ENCODE measurements around the gene SPPL3.

SPPL3 gene

DNA sequence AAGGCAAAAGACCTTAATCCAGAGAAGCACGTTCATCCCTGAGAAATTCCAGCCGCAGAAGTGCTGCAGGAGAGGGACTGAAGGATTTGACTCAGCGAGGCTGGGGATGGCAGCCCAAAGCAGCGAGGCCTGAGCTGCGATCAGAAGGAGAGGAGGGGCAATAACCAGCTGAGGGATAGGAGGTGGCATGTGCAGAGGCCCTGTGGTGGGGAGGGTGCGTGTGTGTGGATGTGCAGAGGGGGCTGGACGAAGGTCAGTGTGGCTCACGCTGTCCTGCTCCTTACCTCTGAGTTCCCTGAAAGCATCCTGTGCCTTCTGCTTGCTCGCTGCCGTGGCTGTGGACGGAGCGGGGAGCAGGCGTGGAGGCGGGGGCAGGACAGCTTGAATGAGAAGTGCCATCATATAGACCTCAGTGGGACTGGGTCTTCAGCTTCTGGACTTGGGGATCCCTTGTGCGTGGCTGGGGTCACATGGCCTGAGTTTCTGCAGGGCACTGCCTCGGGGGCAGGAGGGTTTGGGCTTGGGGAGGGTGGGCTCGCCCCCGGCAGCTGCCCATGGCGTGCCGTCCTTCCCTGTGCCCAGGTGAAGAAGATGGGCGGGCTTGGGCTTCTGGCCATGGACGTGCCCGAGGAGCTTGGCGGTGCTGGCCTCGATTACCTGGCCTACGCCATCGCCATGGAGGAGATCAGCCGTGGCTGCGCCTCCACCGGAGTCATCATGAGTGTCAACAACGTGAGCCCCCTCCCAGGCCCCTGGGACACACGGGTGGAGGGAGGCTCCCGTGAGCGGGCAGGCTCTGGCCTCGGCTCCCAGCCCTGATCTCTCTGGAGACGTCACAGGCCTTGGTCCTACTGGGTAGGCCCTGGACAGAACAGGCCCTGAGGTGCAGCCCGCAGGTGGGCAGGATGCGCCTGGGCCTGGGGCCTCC, 167.5 kb downstream of the SPPL3 start:
- no peak for DNase-seq (ENCODE audit: low read depth in 1 of 2, low spot score in 1 of 2)
- Histone ChIP-seq H3K27ac (replicated peaks) (no peak overlapping the region), H3K27me3 (ENCODE audit: insufficient read depth, poor library complexity, severe bottlenecking) (no peaks in the 10 kb centered on the region), H3K4me3 (replicated peaks; ENCODE audit: insufficient read depth, low read length) (no peak overlapping the region)
- TF ChIP-seq GABPA (IDR thresholded peaks at IDR 0.05; ENCODE audit: low read depth), result no peak
- TF ChIP-seq, protein P1, sequence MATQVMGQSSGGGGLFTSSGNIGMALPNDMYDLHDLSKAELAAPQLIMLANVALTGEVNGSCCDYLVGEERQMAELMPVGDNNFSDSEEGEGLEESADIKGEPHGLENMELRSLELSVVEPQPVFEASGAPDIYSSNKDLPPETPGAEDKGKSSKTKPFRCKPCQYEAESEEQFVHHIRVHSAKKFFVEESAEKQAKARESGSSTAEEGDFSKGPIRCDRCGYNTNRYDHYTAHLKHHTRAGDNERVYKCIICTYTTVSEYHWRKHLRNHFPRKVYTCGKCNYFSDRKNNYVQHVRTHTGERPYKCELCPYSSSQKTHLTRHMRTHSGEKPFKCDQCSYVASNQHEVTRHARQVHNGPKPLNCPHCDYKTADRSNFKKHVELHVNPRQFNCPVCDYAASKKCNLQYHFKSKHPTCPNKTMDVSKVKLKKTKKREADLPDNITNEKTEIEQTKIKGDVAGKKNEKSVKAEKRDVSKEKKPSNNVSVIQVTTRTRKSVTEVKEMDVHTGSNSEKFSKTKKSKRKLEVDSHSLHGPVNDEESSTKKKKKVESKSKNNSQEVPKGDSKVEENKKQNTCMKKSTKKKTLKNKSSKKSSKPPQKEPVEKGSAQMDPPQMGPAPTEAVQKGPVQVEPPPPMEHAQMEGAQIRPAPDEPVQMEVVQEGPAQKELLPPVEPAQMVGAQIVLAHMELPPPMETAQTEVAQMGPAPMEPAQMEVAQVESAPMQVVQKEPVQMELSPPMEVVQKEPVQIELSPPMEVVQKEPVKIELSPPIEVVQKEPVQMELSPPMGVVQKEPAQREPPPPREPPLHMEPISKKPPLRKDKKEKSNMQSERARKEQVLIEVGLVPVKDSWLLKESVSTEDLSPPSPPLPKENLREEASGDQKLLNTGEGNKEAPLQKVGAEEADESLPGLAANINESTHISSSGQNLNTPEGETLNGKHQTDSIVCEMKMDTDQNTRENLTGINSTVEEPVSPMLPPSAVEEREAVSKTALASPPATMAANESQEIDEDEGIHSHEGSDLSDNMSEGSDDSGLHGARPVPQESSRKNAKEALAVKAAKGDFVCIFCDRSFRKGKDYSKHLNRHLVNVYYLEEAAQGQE (IDR thresholded peaks at IDR 0.05; ENCODE audit: insufficient replicate concordance, low read depth), result no peak
- TF ChIP-seq, protein P2, sequence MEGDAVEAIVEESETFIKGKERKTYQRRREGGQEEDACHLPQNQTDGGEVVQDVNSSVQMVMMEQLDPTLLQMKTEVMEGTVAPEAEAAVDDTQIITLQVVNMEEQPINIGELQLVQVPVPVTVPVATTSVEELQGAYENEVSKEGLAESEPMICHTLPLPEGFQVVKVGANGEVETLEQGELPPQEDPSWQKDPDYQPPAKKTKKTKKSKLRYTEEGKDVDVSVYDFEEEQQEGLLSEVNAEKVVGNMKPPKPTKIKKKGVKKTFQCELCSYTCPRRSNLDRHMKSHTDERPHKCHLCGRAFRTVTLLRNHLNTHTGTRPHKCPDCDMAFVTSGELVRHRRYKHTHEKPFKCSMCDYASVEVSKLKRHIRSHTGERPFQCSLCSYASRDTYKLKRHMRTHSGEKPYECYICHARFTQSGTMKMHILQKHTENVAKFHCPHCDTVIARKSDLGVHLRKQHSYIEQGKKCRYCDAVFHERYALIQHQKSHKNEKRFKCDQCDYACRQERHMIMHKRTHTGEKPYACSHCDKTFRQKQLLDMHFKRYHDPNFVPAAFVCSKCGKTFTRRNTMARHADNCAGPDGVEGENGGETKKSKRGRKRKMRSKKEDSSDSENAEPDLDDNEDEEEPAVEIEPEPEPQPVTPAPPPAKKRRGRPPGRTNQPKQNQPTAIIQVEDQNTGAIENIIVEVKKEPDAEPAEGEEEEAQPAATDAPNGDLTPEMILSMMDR (IDR thresholded peaks at IDR 0.05; ENCODE audit: insufficient read depth, low read length), result no peak
- no peak for TF ChIP-seq SPI1 (IDR thresholded peaks at IDR 0.05; ENCODE audit: borderline replicate concordance, low read depth)
- TF ChIP-seq POLR2AphosphoS5 (IDR thresholded peaks at IDR 0.05; ENCODE audit: low read depth), result no peak

DNA sequence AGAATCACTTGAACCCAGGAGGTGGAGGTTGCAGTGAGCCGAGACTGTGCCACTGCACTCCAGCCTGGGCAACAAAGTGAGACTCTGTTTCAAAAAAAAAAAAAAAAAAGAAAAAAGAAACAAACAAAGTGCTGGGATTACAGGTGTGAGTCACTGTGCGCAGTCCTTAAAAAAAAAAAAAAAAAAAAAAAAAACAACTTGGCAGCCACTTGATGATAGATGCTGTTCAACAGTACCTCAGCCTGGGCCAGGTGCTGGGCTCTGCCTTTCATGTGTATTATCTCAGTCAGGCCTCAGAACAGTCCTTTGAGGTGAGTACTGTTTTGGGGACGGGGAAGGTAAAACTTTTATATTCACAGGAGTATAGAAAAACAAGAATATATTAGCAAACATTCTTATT, 169.0 kb downstream of the SPPL3 start:
- Histone ChIP-seq H3K4me3 (replicated peaks; ENCODE audit: insufficient read depth, low read length) (no peak overlapping the region), H3K27me3 (ENCODE audit: insufficient read depth, poor library complexity, severe bottlenecking) (no peaks in the 10 kb centered on the region), H3K27ac (replicated peaks) (no peak overlapping the region)
- DNase-seq (ENCODE audit: low read depth in 1 of 2, low spot score in 1 of 2), result no peak
- TF ChIP-seq SPI1 (IDR thresholded peaks at IDR 0.05; ENCODE audit: borderline replicate concordance, low read depth), result no peak
- TF ChIP-seq GABPA (IDR thresholded peaks at IDR 0.05; ENCODE audit: low read depth), result no peak
- no peak for TF ChIP-seq POLR2AphosphoS5 (IDR thresholded peaks at IDR 0.05; ENCODE audit: low read depth)
- TF ChIP-seq, protein P1 (IDR thresholded peaks at IDR 0.05; ENCODE audit: insufficient replicate concordance, low read depth), result no peak
- TF ChIP-seq, protein P2 (IDR thresholded peaks at IDR 0.05; ENCODE audit: insufficient read depth, low read length), result no peak

DNA sequence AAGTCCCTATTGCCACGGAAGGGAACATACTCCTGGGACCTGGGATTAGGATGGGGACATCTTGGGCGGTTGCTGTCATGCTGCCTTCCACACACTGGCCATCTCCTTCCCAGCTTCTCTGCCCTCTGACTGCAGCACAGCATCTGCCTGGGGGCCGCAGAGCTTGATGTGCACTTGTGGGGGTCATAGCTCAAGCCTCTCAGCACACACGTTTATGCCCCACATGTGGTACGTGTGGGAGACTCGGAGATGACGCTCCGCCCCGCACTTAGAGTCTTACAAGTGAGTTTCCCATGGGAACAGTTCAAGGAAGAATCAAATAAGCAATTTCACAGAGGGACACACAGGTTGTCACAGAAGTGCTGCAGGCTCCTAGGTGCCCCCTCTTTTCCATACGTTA, 169.9 kb downstream of the SPPL3 start:
- Histone ChIP-seq H3K4me3 (replicated peaks; ENCODE audit: insufficient read depth, low read length) (no peak overlapping the region), H3K27ac (replicated peaks) (no peak overlapping the region), H3K27me3 (ENCODE audit: insufficient read depth, poor library complexity, severe bottlenecking) (no peaks in the 10 kb centered on the region)
- no peak for DNase-seq (ENCODE audit: low read depth in 1 of 2, low spot score in 1 of 2)
- TF ChIP-seq, protein P2 (IDR thresholded peaks at IDR 0.05; ENCODE audit: insufficient read depth, low read length), result no peak
- TF ChIP-seq GABPA (IDR thresholded peaks at IDR 0.05; ENCODE audit: low read depth), result no peak
- no peak for TF ChIP-seq POLR2AphosphoS5 (IDR thresholded peaks at IDR 0.05; ENCODE audit: low read depth)
- TF ChIP-seq SPI1 (IDR thresholded peaks at IDR 0.05; ENCODE audit: borderline replicate concordance, low read depth), result no peak
- TF ChIP-seq, protein P1 (IDR thresholded peaks at IDR 0.05; ENCODE audit: insufficient replicate concordance, low read depth), result no peak

Measured in HL-60 (cell line).